ENCODE data around the gene USF1.
"Not testable (repeated sequence)": the region's sequence is repeated elsewhere in the genome, so short reads cannot be mapped to it uniquely, and the experiment has no call there.

The USF1 gene

GRCh38 chr1:161054805-161055204 lies 9.0 kb upstream of the USF1 start:
- Histone ChIP-seq H3K4me3 (no peak overlapping the region), H3K27ac (no peak overlapping the region)

- no peak overlapping the region for H3K27ac ChIP-seq
Observed at GRCh38 chr1:161054232-161054631, 8.5 kb upstream of the USF1 start.

GRCh38 chr1:161052899-161053298 lies 7.1 kb upstream of the USF1 start:
- no peak overlapping the region for H3K27ac ChIP-seq
- no peak overlapping the region for H3K4me3 ChIP-seq

More at GRCh38 chr1:161054232-161054631, 8.5 kb upstream of the USF1 start:
- H3K4me3 ChIP-seq: no peak overlapping the region

GRCh38 chr1:161051219-161051618 lies 5.4 kb upstream of the USF1 start:
- no peak overlapping the region for H3K4me3 ChIP-seq

GRCh38 chr1:161048949-161049722 lies 3.4 kb upstream of the USF1 start:
- Histone ChIP-seq H3K4me3 (no peak overlapping the region), H3K27ac (peak overlapping the region in 2 of 21 experiments; percentile 3 to 14)

More at GRCh38 chr1:161051219-161051618, 5.4 kb upstream of the USF1 start:
- H3K27ac ChIP-seq: no peak overlapping the region

- Histone ChIP-seq H3K27ac (peak overlapping the region in 12 of 21 experiments; percentile 34 to 99 (median 93)), H3K4me3 (no peak overlapping the region)
Observed at GRCh38 chr1:161047436-161048420, 2.0 kb upstream of the USF1 start.

- Histone ChIP-seq H3K4me3 (peak overlapping the region; percentile 62 to 97 (median 80)), H3K27ac (peak overlapping the region in 20 of 21 experiments; percentile 84 to 99 (median 95))
Observed at GRCh38 chr1:161046605-161047228, 940 bp upstream of the USF1 start.

- Histone ChIP-seq H3K27ac (peak overlapping the region; percentile 60 to 99 (median 95)), H3K4me3 (peak overlapping the region; percentile 62 to 97 (median 80))
Observed at GRCh38 chr1:161044908-161045735, 655 bp downstream of the USF1 start.

- Histone ChIP-seq H3K27ac (peak overlapping the region in 20 of 21 experiments; percentile 84 to 99 (median 95)), H3K4me3 (peak overlapping the region; percentile 62 to 97 (median 80))
Observed at GRCh38 chr1:161044535-161044907, 1.3 kb downstream of the USF1 start.

- no peak overlapping the region for H3K4me3 ChIP-seq
- H3K27ac ChIP-seq: peak overlapping the region in 8 of 21 experiments; percentile 25 to 91 (median 84)
Observed at GRCh38 chr1:161039546-161039945, 6.2 kb downstream of the USF1 start.

- Histone ChIP-seq H3K4me3 (peak overlapping the region; percentile 44 to 71 (median 64)), H3K27ac (peak overlapping the region in 13 of 21 experiments; percentile 25 to 91 (median 82))
Observed at GRCh38 chr1:161039154-161039545, 6.6 kb downstream of the USF1 start.

GRCh38 chr1:161038523-161039153 lies 7.1 kb downstream of the USF1 start, which contains the start of gene TSTD1:
TSS of gene TSTD1 (minus strand) at chr1:161038964. CDS start at chr1:161038889, 75 bp downstream.
- Histone ChIP-seq H3K27ac (peak within 1 kb of the TSS; percentile 36 to 91 (median 78)), H3K4me3 (peak within 1 kb of the TSS; percentile 44 to 71 (median 64))

GRCh38 chr1:161037661-161038522 lies 7.9 kb downstream of the USF1 start:
- peak overlapping the region; percentile 44 to 71 (median 64) for H3K4me3 ChIP-seq
- H3K27ac ChIP-seq: peak overlapping the region; percentile 36 to 91 (median 78)

GRCh38 chr1:161033751-161034150 lies 12.0 kb downstream of the USF1 start:
- H3K27ac ChIP-seq: no peak overlapping the region

GRCh38 chr1:161032409-161032808 lies 13.4 kb downstream of the USF1 start:
- Histone ChIP-seq H3K27ac (peak overlapping the region in 1 of 21 experiments; percentile 21), H3K4me3 (no peak overlapping the region)

More at GRCh38 chr1:161033751-161034150, 12.0 kb downstream of the USF1 start:
- H3K4me3 ChIP-seq: no peak overlapping the region

GRCh38 chr1:161031874-161032273 lies 13.9 kb downstream of the USF1 start:
- Histone ChIP-seq H3K27ac (no peak overlapping the region), H3K4me3 (no peak overlapping the region)

GRCh38 chr1:161029466-161029865 lies 16.3 kb downstream of the USF1 start:
- not testable (repeated sequence) for H3K4me3 ChIP-seq, H3K27ac ChIP-seq
